Measurements from ENCODE around the gene CASQ1.

DNA sequence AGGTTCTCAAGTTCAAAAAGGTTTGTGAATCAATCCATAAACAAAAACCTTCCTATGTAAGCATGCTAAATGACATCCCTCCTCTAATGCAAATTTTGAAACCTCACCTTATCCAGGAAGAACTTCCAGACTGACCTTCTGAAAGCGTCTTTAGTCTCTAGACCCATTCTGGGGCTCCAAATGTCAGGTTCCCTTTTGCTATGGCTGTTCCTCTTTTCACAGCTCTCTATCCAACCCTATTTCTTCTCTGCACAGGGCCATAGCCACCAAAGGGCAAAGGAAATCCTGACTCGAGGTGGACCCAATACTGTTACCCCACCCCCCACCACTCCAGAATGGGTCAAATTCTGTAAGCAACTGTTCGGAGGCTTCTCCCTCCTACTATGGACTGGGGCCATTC lies 35.6 kb upstream of the CASQ1 start:
- TF ChIP-seq POLR2A (IDR thresholded peaks at IDR 0.05; ENCODE audit: low read depth, low read length): no peak
- no peak for TF ChIP-seq POLR2AphosphoS5 (IDR thresholded peaks at IDR 0.05; ENCODE audit: low read depth, low read length)
